Transverse colon (tissue), 4 donors: ENCODE measurements around the gene NKIRAS2.

Experiments used
- EP300 ChIP-seq: sonication (generic); formaldehyde crosslinking; IDR thresholded peaks from one replicate; pipeline ENCODE4 v1.6.1; 2017; ENCODE audit warnings: antibody characterized with exemption, low read depth
- POLR2AphosphoS5 ChIP-seq, 3 donors: sonication (generic); formaldehyde crosslinking; IDR thresholded peaks; one replicate each; pipeline ENCODE4 v1.6.1; 2016; ENCODE audit warnings: antibody characterized with exemption in 3 of 3
- TF ChIP-seq, protein P1 (sequence below), 5 experiments: fragments of 200-600 bp in 3 of 5; fragments of 450-650 bp in 2 of 5; sonication (generic) in 3 of 5; IDR thresholded peaks; 1 replicate in 2 of 5; 2 replicates in 3 of 5; pipeline ENCODE4 v1.5.1; 2016 to 2017; ENCODE audit warnings: antibody characterized with exemption in 5 of 5, inconsistent platforms in 3 of 5, mild to moderate bottlenecking in 2 of 5, moderate library complexity in 1 of 5

DNA sequence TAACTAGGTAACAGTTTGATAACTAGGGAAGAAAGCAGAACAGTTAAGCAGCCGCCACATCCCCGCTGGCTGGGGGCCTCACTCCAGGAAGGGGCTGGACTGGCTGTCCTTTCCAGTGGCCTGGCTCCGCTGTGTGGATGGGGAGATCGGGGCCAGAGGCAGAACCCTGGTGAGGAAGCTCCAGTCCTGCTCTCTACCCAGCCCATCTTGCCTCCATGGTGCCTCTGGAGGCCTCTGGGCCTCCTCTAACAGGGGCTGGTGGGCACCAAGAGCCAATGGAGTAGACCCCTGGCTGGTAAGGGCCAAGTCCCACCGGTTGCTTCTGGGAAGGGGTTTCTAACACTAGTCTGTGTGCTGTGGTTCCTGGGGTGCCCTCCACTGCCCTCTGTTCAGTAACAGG is 45.2 kb upstream of the NKIRAS2 start:
- no peak for TF ChIP-seq POLR2AphosphoS5 (IDR thresholded peaks at IDR 0.05)
- TF ChIP-seq, protein P1, sequence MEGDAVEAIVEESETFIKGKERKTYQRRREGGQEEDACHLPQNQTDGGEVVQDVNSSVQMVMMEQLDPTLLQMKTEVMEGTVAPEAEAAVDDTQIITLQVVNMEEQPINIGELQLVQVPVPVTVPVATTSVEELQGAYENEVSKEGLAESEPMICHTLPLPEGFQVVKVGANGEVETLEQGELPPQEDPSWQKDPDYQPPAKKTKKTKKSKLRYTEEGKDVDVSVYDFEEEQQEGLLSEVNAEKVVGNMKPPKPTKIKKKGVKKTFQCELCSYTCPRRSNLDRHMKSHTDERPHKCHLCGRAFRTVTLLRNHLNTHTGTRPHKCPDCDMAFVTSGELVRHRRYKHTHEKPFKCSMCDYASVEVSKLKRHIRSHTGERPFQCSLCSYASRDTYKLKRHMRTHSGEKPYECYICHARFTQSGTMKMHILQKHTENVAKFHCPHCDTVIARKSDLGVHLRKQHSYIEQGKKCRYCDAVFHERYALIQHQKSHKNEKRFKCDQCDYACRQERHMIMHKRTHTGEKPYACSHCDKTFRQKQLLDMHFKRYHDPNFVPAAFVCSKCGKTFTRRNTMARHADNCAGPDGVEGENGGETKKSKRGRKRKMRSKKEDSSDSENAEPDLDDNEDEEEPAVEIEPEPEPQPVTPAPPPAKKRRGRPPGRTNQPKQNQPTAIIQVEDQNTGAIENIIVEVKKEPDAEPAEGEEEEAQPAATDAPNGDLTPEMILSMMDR (IDR thresholded peaks at IDR 0.05) = no peak
- no peak for TF ChIP-seq EP300
